ENCODE results near the gene MINDY4B.
"Not testable (repeated sequence)": the region's sequence is repeated elsewhere in the genome, so short reads cannot be mapped to it uniquely, and the experiment has no call there.

MINDY4B gene

DNA sequence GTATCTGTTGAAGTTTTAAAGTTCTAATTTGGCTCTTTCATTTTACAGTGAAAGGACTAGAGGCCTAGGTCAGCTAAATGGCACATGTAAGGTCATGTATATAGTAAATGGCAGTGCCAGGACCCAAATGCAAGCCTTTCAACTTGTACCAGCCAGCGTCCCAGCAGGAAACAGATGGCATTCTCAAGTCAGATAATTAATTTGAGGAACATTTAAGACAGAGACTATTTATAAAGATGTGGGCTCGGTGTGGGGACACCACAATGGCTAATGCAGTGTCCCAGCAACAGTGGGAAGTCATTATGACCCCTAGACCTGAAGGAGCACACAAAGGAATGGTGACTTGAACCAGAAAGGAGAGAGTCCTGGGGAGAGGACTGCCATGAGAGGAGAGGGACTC is 6.1 kb downstream of the MINDY4B start:
- no peak for DNase-seq (ENCODE audit: low read depth in 2 of 2, low spot score in 1 of 2)

GRCh38 chr3:150898046-150898754 is 7.0 kb downstream of the MINDY4B start:
- DNase-seq (ENCODE audit: low read depth in 2 of 2, low spot score in 1 of 2), result no peak

DNA sequence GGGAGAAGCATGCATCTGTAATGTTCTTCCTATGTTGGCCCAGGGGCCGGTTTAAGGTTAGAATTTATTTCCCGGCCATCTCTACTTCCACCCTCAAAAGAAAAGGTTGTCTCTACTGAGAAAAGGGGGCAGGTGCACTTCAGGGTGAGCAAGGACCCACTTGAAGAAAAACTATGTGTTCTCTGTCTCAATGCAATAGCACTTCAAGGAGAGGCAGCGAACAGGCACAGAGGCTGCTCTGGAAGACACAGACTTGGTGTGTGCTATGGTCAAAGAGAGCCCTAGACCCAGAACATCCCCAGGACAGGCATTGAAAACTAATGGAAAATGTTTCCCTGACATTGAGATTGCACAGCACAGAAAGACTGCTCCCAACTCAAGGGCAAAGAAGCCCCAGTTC is 7.6 kb downstream of the MINDY4B start:
- no peak for DNase-seq (ENCODE audit: low read depth in 2 of 2, low spot score in 1 of 2)

DNA sequence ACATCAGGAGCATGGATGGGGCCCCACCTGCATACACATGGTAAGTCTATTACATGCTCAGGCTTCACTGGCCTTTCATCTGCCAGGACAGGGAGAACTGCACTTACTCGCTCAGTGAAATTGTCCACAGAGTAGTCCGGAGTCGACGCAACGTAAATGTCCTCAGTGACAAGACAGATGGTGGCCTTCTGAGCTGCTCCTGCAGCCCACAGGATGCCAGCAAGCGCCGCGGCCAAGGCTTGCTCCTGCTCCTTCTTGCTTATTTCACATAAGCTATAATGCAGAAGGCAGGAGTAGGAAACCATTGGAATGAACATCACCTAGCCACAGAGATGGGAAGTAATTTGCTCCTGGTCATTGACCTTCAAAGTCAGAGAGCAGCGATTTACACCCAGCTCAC is 14.4 kb downstream of the MINDY4B start:
- no peak for DNase-seq (ENCODE audit: low read depth in 2 of 2, low spot score in 1 of 2)

GRCh38 chr3:150890295-150890694 is 14.9 kb downstream of the MINDY4B start:
- DNase-seq (ENCODE audit: low read depth in 2 of 2, low spot score in 1 of 2), result no peak

GRCh38 chr3:150889106-150889505 is 16.1 kb downstream of the MINDY4B start:
- DNase-seq (ENCODE audit: low read depth in 2 of 2, low spot score in 1 of 2), result no peak

GRCh38 chr3:150887031-150887430 is 18.2 kb downstream of the MINDY4B start:
- no peak for DNase-seq (ENCODE audit: low read depth in 2 of 2, low spot score in 1 of 2)

DNA sequence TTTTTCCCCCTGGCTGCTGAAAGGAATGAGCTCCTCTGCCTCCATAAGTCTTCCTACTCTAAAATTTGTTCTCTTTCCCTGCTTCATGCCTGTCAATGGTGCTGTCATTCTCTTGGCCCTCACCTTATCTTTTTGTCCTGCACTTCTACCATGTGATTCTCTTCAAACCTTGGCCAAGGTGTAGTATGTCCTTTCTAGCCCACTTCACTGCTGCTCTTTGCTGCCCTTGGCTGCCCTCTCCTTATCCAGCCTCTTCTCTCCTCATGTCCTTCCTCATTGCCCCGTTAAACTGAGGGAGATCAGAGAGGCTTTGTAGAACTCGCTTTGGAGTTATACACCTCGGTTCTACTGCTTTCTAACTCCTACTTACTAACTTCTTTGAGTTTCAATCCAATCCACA is 19.7 kb downstream of the MINDY4B start:
- no peak for DNase-seq (ENCODE audit: low read depth in 2 of 2, low spot score in 1 of 2)

GRCh38 chr3:150878996-150879575 is 26.2 kb downstream of the MINDY4B start:
- no peak for DNase-seq (ENCODE audit: low read depth in 2 of 2, low spot score in 1 of 2)

- DNase-seq (ENCODE audit: low read depth in 2 of 2, low spot score in 1 of 2), result no peak
Measured at GRCh38 chr3:150878290-150878689, 26.9 kb downstream of the MINDY4B start.

DNA sequence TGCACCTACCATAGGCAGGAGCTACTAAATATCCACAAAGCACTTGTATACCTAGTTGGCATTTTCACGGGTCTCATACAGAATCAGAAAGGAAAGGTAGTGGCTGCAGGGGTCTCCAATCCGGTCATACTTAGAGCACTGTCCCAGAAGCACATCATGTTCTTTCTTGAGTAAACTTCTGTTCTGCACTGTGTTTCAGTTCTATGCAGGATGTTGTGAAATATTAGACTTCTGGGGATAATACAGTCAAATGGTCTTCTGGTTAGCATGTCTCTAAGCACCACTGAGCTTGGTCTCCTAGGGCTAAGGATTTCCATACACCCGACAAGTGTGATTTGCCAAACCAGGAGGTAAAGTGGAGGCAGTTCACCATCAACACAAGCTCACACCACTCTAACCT is 27.9 kb downstream of the MINDY4B start:
- no peak for DNase-seq (ENCODE audit: low read depth in 2 of 2, low spot score in 1 of 2)

GRCh38 chr3:150876611-150877265 is 28.5 kb downstream of the MINDY4B start:
- DNase-seq (ENCODE audit: low read depth in 2 of 2, low spot score in 1 of 2), result no peak

DNA sequence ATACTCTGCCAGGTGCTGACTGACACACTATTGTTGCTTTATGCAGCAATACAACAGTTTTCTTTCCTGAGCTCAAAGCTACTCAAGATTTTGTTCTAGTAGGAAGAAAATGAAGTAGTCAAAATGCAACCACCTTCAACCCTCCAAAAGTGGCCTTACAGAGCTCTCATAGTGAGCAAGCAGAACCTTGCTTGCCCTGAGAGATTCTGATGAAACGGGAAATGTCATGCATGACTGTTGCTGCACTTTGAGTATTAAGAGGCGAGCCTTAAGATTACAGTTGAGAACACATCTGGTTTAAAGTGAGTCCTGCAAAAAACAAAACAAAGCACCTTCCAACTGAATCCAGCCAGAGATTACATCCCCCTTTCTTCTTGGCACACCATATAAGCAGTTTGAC is 29.7 kb downstream of the MINDY4B start:
- no peak for DNase-seq (ENCODE audit: low read depth in 2 of 2, low spot score in 1 of 2)

GRCh38 chr3:150874666-150875219 is 30.5 kb downstream of the MINDY4B start:
- no peak for DNase-seq (ENCODE audit: low read depth in 2 of 2, low spot score in 1 of 2)

DNA sequence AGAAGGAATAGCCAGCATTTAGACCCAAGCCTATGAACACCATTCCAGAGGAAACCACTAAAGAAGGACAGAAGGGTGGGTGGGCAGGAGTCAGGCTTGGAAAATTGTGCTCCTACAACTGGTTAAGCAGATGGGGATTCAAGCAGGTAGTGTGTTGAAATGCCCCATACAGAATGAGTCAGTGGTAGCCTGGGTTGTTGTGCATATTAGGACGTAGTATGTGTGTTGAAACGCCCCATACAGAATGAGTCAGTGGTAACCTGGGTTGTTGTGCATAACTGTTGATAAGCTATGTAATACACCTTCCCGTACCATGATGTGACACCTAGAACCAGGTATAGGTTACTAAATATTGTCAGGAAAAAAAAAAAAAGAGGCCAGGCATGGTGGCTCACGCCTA is 34.0 kb downstream of the MINDY4B start:
- no peak for DNase-seq (ENCODE audit: low read depth in 2 of 2, low spot score in 1 of 2)

GRCh38 chr3:150870406-150870805 is 34.8 kb downstream of the MINDY4B start:
- no peak for DNase-seq (ENCODE audit: low read depth in 2 of 2, low spot score in 1 of 2)

GRCh38 chr3:150868282-150868681 is 37.0 kb downstream of the MINDY4B start:
- DNase-seq (ENCODE audit: low read depth in 2 of 2, low spot score in 1 of 2), result no peak

- no peak for DNase-seq (ENCODE audit: low read depth in 2 of 2, low spot score in 1 of 2)
Measured at GRCh38 chr3:150867434-150867833, 37.8 kb downstream of the MINDY4B start.

- DNase-seq (ENCODE audit: low read depth in 2 of 2, low spot score in 1 of 2), result not testable (repeated sequence)
Measured at GRCh38 chr3:150863921-150864320, 41.3 kb downstream of the MINDY4B start.

DNA sequence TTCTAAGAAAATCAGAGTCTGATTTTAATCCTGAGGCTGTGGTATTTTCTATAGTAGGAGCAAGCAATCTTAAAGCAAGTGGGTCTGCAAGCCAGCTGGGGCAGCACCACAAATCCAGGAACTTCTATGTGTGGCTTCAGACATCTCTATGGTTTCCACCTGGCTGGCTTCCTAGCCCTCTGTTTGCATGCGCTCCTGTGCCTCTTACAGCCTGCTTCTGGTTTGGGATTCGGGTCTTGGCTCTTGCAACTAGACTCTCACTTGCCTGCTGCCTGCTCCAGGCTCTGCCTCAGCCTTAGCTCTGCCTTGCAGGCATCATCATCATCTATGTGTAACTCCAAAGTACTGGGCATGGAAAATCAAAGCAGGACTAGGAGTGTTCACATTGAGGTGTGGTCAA is 43.4 kb downstream of the MINDY4B start:
- no peak for DNase-seq (ENCODE audit: low read depth in 2 of 2, low spot score in 1 of 2)

- not testable (repeated sequence) for DNase-seq (ENCODE audit: low read depth in 2 of 2, low spot score in 1 of 2)
Measured at GRCh38 chr3:150857936-150858335, 47.3 kb downstream of the MINDY4B start.

DNA sequence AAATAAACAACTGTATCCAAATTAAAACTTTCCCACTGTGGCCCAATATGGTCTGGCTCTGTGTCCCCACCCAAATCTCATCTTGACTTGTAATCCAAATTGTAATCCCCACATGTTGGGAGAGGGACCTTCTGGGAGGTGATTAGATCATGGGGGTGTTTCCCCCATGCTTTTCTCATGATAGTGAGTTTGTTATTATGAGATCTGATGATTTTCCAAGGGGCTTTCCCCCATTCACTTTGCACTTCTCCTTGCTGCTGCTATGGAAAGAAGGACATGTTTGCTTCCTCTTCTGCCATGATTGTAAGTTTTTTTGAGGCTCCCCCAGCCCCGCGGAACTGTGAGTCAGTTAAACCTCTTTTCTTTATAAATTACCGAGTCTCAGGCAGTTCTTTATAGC is 55.0 kb downstream of the MINDY4B start:
- DNase-seq (ENCODE audit: low read depth in 2 of 2, low spot score in 1 of 2), result no peak
